ENCODE measurements around the gene ABCC1.

DNA sequence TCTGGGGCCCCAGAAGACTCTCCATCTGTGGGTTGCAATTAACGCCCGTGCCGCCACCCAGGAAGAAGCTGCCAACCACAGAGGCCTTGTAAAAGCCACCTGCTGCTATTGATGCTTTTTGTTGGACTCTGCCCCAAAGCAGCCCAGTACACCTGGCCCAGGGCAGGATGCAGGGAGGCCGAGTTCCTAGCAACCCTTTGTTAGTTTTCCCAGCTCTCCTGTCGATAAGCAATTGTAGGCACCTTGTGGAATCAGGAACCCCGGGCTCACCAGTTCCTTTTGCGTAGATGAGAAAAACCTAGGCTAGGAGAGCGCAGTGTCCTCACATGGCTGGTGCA lies 170.6 kb downstream of the ABCC1 start:
- TF ChIP-seq, protein P1, sequence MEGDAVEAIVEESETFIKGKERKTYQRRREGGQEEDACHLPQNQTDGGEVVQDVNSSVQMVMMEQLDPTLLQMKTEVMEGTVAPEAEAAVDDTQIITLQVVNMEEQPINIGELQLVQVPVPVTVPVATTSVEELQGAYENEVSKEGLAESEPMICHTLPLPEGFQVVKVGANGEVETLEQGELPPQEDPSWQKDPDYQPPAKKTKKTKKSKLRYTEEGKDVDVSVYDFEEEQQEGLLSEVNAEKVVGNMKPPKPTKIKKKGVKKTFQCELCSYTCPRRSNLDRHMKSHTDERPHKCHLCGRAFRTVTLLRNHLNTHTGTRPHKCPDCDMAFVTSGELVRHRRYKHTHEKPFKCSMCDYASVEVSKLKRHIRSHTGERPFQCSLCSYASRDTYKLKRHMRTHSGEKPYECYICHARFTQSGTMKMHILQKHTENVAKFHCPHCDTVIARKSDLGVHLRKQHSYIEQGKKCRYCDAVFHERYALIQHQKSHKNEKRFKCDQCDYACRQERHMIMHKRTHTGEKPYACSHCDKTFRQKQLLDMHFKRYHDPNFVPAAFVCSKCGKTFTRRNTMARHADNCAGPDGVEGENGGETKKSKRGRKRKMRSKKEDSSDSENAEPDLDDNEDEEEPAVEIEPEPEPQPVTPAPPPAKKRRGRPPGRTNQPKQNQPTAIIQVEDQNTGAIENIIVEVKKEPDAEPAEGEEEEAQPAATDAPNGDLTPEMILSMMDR (IDR thresholded peaks at IDR 0.05): no peak
- no peak for TF ChIP-seq ZFX (IDR thresholded peaks at IDR 0.05; ENCODE audit: borderline replicate concordance)

All from 22Rv1 (cell line).